GM19025 (cell line): ENCODE results near the gene ZSCAN2.

Experiments
- ATAC-seq: cut with Tn5 transposase; IDR thresholded peaks from one replicate; pipeline ENCODE4 v1.9.1; 2021; ENCODE audit warnings: mild to moderate bottlenecking, low read depth, moderate library complexity; ENCODE audit not compliant: unreplicated experiment

The ZSCAN2 gene

GRCh38 chr15:84597296-84597695 is 3.5 kb upstream of the ZSCAN2 start:
- ATAC-seq: no peak

DNA sequence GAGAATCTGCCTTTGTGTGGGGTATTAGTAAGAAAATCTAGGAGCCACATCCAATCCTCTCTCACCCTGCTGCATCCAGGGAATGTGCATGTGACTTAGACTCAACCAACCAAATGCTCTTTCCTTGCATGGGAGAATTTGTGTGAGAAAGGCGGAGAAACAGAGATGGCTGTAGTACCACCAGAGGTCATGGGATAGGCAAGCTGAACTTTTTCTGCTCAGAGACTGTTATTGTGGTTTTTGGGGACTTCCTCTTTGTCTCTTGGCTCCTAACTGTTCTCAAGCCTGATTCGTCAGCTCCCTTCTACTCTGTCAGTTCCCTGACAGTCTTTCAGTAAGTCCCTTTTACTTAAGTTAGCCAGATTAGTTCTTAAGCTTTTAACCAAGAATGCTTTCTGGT is 2.6 kb upstream of the ZSCAN2 start:
- peak; percentile 26 for ATAC-seq

DNA sequence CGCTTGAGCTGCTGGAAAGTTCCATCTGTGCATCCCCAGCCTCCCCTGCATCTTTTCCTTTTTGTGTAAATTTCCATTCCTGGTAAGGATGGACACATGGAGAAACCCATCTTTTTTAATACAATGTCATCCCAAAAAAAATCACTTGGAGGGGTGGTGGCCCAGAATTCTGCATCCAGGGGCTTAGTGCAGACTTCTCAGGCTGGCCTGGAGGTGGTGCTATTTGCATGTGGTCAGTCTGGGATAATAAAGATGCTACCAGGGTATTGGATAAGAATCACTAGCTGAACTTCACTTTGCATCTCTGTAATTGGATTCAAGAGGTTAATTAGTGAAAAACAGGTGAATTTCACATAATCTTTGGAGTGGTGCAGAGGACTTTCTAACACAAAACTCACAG is 1.8 kb upstream of the ZSCAN2 start:
- no peak for ATAC-seq

DNA sequence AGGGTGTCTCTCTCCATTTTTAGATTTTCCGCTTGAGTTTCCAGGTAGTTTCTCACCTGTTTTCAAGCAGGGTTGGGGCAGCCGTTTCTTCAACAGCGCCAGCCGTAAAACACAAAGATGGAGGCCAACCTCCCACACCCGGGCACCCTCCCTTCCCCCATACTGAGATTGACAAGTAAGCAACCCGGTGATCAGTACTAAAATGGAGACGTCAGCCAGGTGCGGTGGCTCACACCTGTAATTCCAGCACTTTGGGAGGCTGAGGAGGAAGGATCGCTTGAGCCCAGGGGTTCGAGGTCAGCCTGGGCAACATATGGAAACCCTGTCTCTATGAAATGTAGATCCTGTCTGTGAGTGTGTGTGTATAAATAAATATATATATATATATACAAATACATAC is 903 bp upstream of the ZSCAN2 start:
- no peak for ATAC-seq

DNA sequence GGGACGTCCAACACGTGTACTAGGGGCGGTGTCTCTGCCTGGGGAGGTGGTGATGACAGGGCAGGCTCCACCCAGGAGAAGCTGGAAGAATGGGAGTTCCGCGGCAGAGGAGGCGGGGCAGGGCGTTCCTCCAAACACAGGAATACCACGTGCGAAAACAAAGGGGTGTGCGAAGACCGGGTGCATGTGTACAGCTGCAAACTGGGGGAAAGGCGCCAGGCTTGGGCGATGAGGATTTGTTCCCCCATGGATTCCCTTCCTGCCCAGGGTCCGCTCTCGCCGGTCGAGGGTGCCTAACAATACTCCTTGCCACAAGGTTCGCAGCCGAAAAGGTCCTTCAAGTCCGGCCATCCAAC is 500 bp upstream of the ZSCAN2 start:
- ATAC-seq: peak; percentile 2

GRCh38 chr15:84601555-84601838 is 688 bp downstream of the ZSCAN2 start:
- no peak for ATAC-seq

GRCh38 chr15:84603630-84604379 is 3.0 kb downstream of the ZSCAN2 start:
- ATAC-seq: no peak

GRCh38 chr15:84604826-84605553 is 4.2 kb downstream of the ZSCAN2 start:
- ATAC-seq: no peak

GRCh38 chr15:84605554-84605882 is 4.7 kb downstream of the ZSCAN2 start:
- ATAC-seq: no peak

- ATAC-seq: no peak
Measured at GRCh38 chr15:84606653-84607120, 5.9 kb downstream of the ZSCAN2 start.

GRCh38 chr15:84608707-84609284 is 8.0 kb downstream of the ZSCAN2 start:
- no peak for ATAC-seq

DNA sequence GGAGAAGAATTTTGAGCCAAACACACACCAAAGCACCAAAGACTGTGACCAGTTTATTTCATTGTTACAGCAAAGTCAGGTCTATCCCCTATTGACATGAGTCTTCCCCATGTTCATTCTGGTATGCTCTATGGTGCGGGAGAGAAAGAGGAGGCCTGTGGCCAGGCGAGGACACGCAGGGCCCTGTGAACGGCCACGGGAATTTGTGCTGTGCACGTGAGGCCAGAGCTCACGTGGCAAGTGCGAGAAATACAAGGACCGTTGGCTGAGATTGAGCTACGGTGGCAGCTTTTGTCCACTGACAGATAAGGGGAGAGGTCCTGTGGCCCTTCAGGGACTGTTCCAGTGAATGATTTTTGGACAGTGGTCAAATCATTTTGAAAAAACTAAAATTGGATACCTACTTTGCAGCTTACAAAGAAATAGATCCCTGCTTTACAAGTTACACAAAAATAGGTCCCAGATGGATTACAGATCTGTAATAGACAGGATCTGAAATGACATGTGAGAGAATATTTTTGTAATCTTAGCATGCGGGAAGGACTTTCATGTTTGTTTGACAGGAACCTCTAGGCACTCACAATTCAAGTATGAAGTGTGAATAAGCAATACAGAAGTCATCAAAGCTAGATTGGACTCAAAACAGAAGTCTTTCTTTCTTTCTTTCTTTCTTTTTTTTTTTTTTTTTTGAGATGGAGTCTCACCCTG is 9.2 kb downstream of the ZSCAN2 start:
- no peak for ATAC-seq

DNA sequence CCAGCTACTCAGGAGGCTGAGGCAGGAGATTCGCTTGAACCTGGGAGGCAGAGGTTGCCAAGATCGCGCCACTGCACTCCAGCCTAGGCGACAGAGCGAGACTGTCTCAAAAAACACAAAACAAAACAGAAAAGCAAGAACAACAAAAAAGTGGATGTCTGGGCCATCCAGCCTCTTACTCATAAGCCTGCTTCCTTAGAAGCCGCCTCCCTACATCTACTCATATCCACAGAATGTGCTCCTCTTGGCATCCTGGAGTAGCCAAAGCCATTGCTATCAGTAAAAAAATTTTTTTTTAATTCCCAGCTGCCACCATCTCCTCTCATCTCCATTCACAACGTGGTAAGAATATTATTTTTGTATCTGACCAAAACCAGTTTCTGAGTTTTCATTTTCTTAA is 10.8 kb downstream of the ZSCAN2 start:
- ATAC-seq: no peak

GRCh38 chr15:84616235-84616634 is 15.4 kb downstream of the ZSCAN2 start:
- no peak for ATAC-seq

- no peak for ATAC-seq
Measured at GRCh38 chr15:84620626-84621025, 19.8 kb downstream of the ZSCAN2 start.

DNA sequence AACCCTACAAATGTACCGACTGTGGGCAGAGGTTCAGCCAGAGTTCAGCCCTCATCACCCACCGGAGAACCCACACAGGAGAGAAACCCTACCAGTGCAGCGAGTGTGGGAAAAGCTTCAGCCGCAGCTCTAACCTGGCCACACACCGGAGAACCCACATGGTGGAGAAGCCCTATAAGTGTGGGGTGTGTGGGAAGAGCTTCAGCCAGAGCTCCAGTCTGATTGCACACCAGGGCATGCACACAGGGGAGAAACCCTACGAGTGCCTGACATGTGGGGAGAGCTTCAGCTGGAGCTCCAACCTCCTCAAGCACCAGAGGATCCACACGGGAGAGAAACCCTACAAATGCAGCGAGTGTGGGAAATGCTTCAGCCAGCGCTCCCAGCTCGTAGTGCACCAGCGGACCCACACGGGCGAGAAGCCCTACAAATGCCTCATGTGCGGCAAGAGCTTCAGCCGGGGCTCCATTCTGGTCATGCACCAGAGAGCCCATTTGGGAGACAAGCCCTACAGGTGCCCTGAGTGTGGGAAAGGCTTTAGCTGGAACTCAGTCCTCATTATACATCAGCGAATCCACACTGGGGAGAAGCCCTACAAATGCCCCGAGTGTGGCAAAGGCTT is 20.7 kb downstream of the ZSCAN2 start:
- no peak for ATAC-seq

- no peak for ATAC-seq
Measured at GRCh38 chr15:84624359-84624758, 23.6 kb downstream of the ZSCAN2 start.

GRCh38 chr15:84625123-84625522 is 24.3 kb downstream of the ZSCAN2 start:
- no peak for ATAC-seq

GRCh38 chr15:84629033-84629432 is 28.2 kb downstream of the ZSCAN2 start:
- no peak for ATAC-seq

DNA sequence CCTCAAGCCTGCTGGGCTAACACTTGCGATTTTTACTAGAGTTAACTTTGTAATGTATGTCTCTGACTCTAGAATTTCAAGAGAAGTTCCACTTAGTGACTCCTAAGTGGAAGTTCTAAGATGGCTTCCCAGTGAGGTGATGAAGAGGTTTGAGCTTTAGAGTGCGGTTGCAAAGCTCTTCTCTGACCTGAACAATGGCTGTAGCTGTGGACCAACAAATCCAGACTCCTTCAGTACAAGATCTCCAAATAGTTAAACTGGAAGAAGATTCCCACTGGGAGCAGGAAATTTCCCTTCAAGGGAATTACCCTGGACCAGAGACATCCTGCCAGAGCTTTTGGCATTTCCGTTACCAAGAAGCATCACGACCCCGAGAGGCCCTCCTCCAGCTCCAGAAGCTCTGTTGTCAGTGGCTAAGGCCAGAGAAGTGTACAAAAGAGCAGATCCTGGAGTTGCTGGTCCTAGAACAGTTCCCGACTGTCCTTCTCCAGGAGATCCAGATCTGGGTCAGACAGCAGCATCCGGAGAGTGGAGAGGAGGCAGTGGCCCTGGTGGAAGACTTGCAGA is 31.0 kb downstream of the ZSCAN2 start:
- no peak for ATAC-seq
